CD4-positive, alpha-beta T cell (primary cell): ENCODE data around the gene CELF4. TPM values are rescaled to one million over a fixed set of nuclear protein-coding genes. Genes with fewer than 3 reads are reported as not detected.

Experiments
- ATAC-seq: fragments of 200-7000 bp; cut with Tn5 transposase; one replicate; pipeline ENCODE4 v1.10.0; 2022; ENCODE audit warnings: mild to moderate bottlenecking; ENCODE audit not compliant: poor library complexity
- CTCF ChIA-PET: fragments of 350-600 bp; sonication (Branson Sonifier 250); formaldehyde crosslinking; loops from one replicate; lab custom pipeline; 2021; ENCODE audit warnings: antibody characterized with exemption, inconsistent platforms; lab: Charles Lee
- POLR2A ChIA-PET: fragments of 350-600 bp; sonication (Branson Sonifier 250); formaldehyde crosslinking; loops from one replicate; lab custom pipeline; 2021; ENCODE audit warnings: antibody characterized with exemption, inconsistent platforms; lab: Charles Lee
- DNase-seq, 14 experiments: peaks; one replicate each; pipeline ENCODE4 v3.0.0-alpha.2; 2013 to 2020; ENCODE audit warnings: mixed read lengths in 2 of 14
- H3K27ac ChIP-seq, 2 donors: one replicate each; pipeline versions ENCODE4 v1.5.1 to v1.7.0; 2013; ENCODE audit warnings: low read length in 2 of 2, low read depth in 1 of 2, mild to moderate bottlenecking in 1 of 2
- H3K27me3 ChIP-seq, 2 experiments: 1 replicate in 1 of 2; 2 replicates in 1 of 2; pipeline versions ENCODE4 v1.6.1 to v1.7.0; 2013; ENCODE audit warnings: low read length in 2 of 2, control low read depth in 1 of 2, mild to moderate bottlenecking in 1 of 2, moderate library complexity in 1 of 2; ENCODE audit not compliant: insufficient read depth in 2 of 2, control insufficient read depth in 1 of 2
- H3K36me3 ChIP-seq: one replicate; pipeline ENCODE4 v1.6.1; 2013; ENCODE audit warnings: low read length, control low read depth; ENCODE audit not compliant: insufficient read depth
- H3K4me1 ChIP-seq: one replicate; pipeline ENCODE4 v1.6.1; 2013; ENCODE audit warnings: low read length, control low read depth; ENCODE audit not compliant: insufficient read depth
- H3K4me3 ChIP-seq: one replicate; pipeline ENCODE4 v1.5.1; 2013; ENCODE audit warnings: mild to moderate bottlenecking, low read length, moderate library complexity
- H3K9me3 ChIP-seq, 2 experiments: 1 replicate in 1 of 2; 2 replicates in 1 of 2; pipeline versions ENCODE4 v1.6.1 to v1.7.0; 2013; ENCODE audit warnings: low read length in 2 of 2, mild to moderate bottlenecking in 2 of 2, control low read depth in 1 of 2, moderate library complexity in 1 of 2; ENCODE audit not compliant: control insufficient read depth in 1 of 2, insufficient read depth in 1 of 2
- H3K27ac Mint-ChIP-seq: one replicate; pipeline ENCODE4 v1.8.0; 2020; ENCODE audit warnings: mixed read lengths
- H3K27me3 Mint-ChIP-seq: one replicate; pipeline ENCODE4 v1.8.0; 2021; ENCODE audit warnings: mixed read lengths
- H3K36me3 Mint-ChIP-seq: one replicate; pipeline ENCODE4 v1.8.0; 2021; ENCODE audit warnings: low read depth, mixed read lengths
- H3K4me1 Mint-ChIP-seq: one replicate; pipeline ENCODE4 v1.8.0; 2021; ENCODE audit warnings: low read depth, mixed read lengths
- H3K4me3 Mint-ChIP-seq: one replicate; pipeline ENCODE4 v1.8.0; 2020; ENCODE audit warnings: mild to moderate bottlenecking, mixed read lengths
- H3K9me3 Mint-ChIP-seq: one replicate; pipeline ENCODE4 v1.8.0; 2020; ENCODE audit warnings: mixed read lengths
- intact Hi-C, 2 experiments: fragments of 100-400 bp; cut with DNase I in 1 of 2; cut with micrococcal nuclease in 1 of 2; formaldehyde crosslinking; loops; one replicate each; pipeline versions ENCODE4 v1.15.1 to v1.9.0; 2023 to 2025; cut with DNase I, micrococcal nuclease
- total RNA-seq, 174 experiments: library from RNA in 2 of 174; stranded (reverse) in 2 of 174; gene quantifications; one replicate each; pipeline ENCODE4 v1.2.3 and lab custom pipeline; 2021 to 2026
- TF ChIP-seq, protein P1 (sequence below): fragments of 200-600 bp; IDR thresholded peaks from one replicate; pipeline ENCODE4 v1.8.0; 2022; ENCODE audit warnings: antibody characterized with exemption, mild to moderate bottlenecking

CELF4 gene
- total RNA-seq, 2 experiments from 2014 or later = not detected

DNA sequence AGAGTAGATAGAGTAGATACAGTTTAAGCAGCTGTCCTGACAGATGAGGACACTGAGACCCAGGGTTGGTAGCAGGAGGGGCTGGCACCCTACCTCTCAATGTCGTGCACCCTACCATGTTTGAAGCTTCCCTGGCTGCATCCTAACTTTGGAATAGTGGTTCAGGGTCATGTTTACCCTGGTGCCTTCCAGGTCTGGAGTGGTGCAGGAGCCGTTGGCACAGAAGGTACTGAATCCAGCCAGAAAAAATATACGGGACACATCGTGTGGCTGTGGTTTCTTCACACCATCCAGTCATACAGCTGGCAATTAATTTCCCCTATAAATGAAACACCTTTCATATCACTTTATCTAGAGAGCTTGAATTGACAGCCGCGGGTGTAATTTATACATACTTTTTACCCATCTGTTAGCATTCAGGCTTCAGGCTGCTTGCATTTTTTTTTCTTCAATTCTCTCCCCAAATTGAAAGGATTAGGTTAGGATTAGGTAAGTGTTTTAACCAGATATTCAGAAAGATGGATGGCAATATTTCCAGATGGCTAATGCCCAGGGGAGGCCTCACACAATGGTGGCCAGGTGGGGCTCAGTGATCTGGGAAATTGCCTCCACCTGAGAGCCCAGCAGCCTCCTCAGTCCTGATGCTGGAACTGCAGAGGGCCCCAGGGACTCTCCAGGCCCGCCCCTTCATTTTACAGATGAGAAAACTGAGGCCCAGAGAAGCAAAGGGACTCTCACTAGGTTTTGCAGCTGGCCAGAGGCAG is 127.0 kb downstream of the CELF4 start:
- Histone ChIP-seq H3K9me3 (no peaks in the 10 kb centered on the region), H3K27me3 (peaks cover 0 to 6% of the 10 kb centered on the region in 2 experiments), H3K27ac (no peak overlapping the region), H3K4me3 (no peak overlapping the region), H3K4me1 (no peaks in the 10 kb centered on the region), H3K36me3 (no peaks in the 10 kb centered on the region)
- H3K9me3 Mint-ChIP-seq = no peaks in the 10 kb centered on the region
- ATAC-seq = no peak
- intact Hi-C loops = no loop called here
- no peak overlapping the region for H3K4me3 Mint-ChIP-seq
- POLR2A ChIA-PET = no interaction called here
- H3K36me3 Mint-ChIP-seq = no peaks in the 10 kb centered on the region
- CTCF ChIA-PET = no interaction called here
- no peaks in the 10 kb centered on the region for H3K27me3 Mint-ChIP-seq
- no peaks in the 10 kb centered on the region for H3K4me1 Mint-ChIP-seq
- TF ChIP-seq, protein P1, sequence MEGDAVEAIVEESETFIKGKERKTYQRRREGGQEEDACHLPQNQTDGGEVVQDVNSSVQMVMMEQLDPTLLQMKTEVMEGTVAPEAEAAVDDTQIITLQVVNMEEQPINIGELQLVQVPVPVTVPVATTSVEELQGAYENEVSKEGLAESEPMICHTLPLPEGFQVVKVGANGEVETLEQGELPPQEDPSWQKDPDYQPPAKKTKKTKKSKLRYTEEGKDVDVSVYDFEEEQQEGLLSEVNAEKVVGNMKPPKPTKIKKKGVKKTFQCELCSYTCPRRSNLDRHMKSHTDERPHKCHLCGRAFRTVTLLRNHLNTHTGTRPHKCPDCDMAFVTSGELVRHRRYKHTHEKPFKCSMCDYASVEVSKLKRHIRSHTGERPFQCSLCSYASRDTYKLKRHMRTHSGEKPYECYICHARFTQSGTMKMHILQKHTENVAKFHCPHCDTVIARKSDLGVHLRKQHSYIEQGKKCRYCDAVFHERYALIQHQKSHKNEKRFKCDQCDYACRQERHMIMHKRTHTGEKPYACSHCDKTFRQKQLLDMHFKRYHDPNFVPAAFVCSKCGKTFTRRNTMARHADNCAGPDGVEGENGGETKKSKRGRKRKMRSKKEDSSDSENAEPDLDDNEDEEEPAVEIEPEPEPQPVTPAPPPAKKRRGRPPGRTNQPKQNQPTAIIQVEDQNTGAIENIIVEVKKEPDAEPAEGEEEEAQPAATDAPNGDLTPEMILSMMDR = no peak
- no peak overlapping the region for H3K27ac Mint-ChIP-seq
- no peak for DNase-seq

DNA sequence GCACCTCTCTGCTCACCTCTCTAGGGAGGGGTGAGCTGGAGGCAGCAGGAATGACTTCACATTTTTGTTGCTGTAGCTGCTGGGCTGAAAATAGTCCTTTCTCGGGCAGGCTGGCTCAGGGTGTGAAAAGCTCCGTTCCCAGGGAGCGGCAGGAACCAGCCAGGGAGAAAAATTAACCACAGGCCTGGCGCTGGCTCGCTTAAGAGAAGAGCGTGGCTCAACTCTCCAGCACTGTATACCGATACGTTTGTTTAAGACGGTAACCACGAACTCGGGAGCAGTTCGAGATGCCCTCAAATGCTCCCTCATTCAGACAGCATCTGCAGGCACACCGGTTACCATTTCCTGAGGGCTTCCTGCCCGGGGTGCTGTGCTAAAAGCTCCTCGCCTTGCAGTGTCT is 129.6 kb downstream of the CELF4 start:
- Histone ChIP-seq H3K27ac (no peak overlapping the region), H3K27me3 (peaks cover 0 to 6% of the 10 kb centered on the region in 2 experiments), H3K4me1 (no peaks in the 10 kb centered on the region), H3K9me3 (no peaks in the 10 kb centered on the region), H3K36me3 (no peaks in the 10 kb centered on the region), H3K4me3 (no peak overlapping the region)
- ATAC-seq = no peak
- Mint-ChIP-seq H3K4me3 (no peak overlapping the region), H3K27ac (no peak overlapping the region), H3K36me3 (no peaks in the 10 kb centered on the region), H3K27me3 (no peaks in the 10 kb centered on the region), H3K9me3 (no peaks in the 10 kb centered on the region), H3K4me1 (no peaks in the 10 kb centered on the region)
- DNase-seq = no peak
- ChIA-PET POLR2A (no interaction called here), CTCF (no interaction called here)
- TF ChIP-seq, protein P1 = no peak
- intact Hi-C loops = no loop called here

DNA sequence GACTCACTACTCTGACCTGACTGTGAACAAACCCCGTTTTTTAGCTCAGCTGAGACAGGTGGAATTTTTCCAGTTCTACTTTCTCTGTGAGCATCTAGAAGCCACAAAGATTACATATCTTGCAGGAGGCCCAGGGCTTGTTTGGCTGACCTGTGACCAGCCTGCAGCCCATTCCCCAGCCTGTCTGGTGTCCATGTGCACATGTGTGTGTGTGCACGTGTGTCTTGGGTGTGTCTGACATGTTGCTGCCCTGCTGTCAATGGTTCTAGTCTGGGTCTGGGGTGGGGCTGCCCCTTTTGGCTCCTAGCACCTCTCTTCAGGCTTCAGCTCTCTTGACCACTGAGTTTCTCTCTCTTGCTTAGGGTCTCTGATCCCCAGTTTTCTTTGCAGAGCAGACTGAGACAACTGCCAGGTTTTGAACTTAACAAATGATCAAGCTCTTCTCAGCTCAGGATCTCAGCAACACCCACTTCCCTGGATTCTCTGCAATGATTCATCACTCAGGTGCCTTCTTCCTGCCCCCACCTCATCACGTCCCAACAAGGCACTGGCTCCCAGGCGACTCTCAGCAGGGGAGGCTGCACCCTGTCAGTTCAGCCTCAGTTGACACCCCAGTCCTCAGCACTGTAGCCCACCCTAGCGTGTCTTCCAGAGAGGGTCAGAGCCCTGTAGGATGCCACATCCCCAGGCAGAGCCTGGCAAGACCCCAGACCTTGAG is 130.3 kb downstream of the CELF4 start:
- no peak overlapping the region for H3K27ac ChIP-seq
- intact Hi-C loops = no loop called here
- no peak for ATAC-seq
- H3K9me3 ChIP-seq = no peaks in the 10 kb centered on the region
- DNase-seq = no peak
- no peaks in the 10 kb centered on the region for H3K27me3 Mint-ChIP-seq
- H3K4me3 ChIP-seq = no peak overlapping the region
- H3K36me3 ChIP-seq = no peaks in the 10 kb centered on the region
- H3K27ac Mint-ChIP-seq = no peak overlapping the region
- POLR2A ChIA-PET = no interaction called here
- no peaks in the 10 kb centered on the region for H3K4me1 Mint-ChIP-seq
- H3K4me1 ChIP-seq = no peaks in the 10 kb centered on the region
- H3K36me3 Mint-ChIP-seq = no peaks in the 10 kb centered on the region
- TF ChIP-seq, protein P1 = no peak
- CTCF ChIA-PET = no interaction called here
- H3K27me3 ChIP-seq = peaks cover 0 to 6% of the 10 kb centered on the region in 2 experiments
- no peak overlapping the region for H3K4me3 Mint-ChIP-seq
- no peaks in the 10 kb centered on the region for H3K9me3 Mint-ChIP-seq
